DMS 273 treated with DMSO at 0.1 percent for 48 hours (cell line): Measurements from ENCODE around the gene TRPV6.

Source experiments
- DNase-seq: peaks from one replicate; lab custom pipeline; 2025; lab: John Stamatoyannopoulos, UW

The TRPV6 gene

DNA sequence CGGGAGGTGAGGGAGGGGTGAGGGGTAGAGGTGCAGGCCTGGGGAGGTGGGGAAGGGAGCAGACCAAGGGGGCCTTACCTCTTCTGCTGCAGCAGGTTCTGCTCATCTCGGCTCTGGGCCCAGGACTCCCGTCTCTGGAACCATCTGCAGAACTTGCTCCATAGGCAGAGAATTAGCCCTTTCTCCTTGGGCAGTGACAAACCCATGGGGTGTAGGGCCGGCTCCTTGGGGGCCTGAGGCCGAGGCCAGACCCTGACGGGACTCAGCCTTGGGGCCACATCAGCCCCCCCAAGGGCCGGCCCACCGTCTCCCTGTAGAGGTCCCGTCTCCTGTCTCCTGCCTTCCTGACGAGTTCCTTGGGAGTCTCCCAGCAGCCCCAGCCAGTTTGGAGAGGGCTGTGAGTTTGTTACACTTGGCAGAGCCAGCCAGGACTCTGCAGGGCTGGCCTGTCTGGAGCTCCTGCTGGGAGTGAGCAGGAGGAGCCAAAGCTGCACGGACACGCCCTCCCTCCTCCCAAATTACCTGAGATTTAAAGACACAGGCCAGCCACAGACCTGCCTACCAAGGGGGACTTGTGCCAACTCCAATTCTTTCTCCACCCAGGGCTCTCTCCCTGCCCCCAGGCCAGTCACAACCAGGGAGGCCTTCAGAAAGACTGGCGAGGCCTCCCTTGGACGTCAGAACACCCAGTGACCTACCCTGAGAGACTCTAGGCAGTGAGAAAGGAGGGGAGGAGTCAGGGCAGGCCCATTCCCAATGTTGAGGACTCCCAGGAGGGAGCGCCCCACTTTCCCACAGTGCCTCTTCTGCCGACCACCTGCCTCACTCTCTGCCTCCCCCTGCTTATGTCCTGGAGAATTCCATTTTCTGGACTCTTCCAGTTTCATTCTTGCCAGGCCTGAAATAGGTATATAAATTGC, at the start of gene TRPV6:
Gene TRPV6 (minus strand): TSS at position 435 of the 920 bp plus-strand sequence.
- DNase-seq, result no peak

DNA sequence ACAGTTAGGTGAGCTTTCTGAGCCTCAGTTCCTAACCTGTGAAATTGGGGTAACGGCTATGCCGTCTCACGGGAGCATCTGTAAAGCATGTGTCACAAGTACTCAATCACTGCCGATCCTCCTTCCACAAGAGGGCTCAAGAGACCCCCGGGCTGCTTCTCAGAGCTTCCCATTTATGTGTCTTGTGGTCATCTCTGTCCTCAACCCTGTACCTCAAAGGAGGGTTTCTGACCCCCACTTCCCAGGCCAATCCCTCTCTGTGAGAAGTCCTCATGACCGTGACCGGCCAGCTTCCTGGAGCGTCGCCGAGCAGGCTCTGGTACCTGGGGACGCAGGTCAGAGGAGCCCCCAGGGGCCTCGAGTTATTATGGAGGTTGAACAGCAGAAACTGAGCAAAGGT, 48.5 kb upstream of the TRPV6 start:
- no peak for DNase-seq

DNA sequence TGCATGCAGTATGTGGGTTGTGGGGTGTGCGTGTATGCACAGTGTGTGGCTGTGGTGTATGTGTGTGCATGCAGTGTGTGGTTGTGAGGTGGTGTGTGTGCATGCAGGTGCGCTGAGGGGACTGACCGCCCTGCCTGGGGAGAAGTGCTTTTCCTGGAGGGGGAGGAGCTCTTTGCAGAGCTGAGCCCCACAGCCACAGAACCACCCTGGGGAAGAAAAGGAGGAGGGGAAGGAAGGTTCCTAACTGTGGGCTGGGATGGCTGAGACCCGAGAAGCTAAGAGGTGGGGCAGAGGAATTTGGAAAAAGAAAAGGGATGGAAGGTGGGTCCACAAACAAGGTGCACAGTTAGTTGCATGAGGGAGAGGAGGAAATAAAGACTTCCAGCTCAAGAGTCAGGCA, 48.1 kb upstream of the TRPV6 start, which contains the start of gene TRPV5:
Gene TRPV5 (minus strand): TSS at position 123 of the 400 bp plus-strand sequence. CDS start 287 bp downstream, outside the sequence.
- DNase-seq, result no peak

DNA sequence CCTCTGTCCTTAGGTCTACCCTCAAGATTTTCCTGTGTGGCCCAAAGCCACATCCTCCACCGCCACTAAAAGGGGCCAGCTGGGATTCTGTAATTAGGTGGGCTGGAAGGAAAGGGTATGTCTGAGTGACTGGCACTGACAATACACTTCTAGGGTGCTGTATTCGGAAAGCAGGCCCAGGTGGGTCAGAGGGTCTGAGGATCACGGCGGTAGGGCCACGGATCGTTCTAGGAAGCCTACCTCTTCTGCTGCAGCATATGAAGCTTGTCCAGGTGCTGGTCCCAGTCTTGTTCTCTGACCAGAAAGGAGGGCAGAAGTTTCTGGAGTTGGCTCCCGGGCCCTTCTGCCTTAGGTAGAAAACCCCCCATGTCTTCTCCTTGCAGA, 47.5 kb upstream of the TRPV6 start:
- no peak for DNase-seq

DNA sequence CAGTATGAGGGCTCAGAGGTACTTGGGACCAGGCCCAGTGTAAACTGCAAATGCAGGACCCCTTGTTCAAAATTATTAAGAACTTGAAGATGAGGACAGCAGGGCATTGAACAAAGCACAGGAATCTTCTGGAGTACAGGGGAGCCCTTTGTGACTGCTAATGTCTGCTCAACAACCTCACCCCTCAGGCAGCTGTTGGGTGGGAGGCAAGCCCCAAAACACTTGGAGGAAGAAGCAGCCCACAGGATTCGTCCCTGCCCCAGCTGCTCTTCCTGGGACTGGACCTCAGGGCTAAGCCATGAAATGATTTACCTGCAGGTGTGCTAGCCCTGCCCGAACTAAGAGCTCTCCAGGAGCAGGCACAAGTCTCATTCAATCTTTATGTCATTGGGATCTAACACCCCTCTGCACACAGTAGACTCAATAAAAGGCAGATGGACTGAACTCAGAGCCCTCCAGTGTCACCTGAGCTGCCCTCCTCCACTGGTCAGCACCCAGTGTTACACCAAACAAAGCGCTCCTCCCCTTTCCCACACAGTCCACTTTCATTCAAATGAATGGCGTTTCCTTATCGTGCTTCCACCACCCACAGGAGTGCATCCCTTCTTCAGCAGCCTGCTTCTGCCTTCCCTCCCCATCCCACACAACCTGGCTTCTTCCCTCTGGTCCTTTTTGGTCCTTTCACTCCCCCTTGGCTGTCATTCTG, 47.0 kb upstream of the TRPV6 start:
- no peak for DNase-seq

DNA sequence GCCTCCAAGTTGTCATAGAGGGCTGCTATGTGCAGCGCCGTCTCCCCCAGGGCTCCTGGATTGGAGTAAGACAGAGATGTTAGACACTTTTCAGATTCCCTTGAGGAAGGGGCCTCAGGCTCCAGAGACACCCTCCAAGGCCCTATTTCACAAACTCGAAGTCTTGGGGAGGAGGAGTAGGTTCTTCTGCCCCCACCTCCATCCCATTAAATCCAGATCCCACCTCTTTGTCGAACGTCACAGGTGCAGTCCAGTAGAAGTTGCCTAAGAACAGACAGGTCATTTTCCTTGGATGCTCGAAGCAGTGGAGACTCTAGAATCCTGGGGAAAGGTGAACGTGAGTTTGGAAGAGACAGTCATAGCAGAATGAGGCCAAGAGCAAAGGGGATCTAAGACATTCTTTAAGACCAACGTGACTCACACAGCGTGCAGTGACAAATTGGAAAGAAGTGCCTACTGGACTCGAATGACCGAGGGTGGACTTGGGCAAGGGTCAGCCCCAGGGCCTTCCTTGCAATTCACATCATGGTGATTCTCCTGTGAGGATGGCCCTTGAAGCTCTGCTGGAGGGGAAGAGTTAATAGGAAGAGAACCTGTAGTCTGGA, 44.7 kb upstream of the TRPV6 start:
- no peak for DNase-seq

DNA sequence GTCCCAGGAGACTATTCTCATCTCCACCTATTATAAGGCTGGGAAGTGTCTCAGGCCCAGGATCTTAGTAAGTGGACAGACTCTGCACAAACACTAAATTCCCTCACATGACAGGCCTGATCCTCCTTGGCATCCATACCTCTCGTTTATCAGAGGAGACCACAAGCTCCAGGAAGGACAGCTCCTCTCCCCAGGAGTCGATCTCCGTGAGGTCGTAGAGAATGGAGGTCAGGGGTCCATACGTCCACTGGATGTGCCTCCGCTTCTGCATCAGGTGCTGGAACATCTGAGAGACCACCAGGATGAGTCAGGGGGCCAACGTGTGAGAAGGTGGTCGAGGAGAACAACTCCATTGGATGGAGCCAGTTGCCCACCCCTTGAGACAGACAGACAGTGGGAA, 42.4 kb upstream of the TRPV6 start:
- no peak for DNase-seq

DNA sequence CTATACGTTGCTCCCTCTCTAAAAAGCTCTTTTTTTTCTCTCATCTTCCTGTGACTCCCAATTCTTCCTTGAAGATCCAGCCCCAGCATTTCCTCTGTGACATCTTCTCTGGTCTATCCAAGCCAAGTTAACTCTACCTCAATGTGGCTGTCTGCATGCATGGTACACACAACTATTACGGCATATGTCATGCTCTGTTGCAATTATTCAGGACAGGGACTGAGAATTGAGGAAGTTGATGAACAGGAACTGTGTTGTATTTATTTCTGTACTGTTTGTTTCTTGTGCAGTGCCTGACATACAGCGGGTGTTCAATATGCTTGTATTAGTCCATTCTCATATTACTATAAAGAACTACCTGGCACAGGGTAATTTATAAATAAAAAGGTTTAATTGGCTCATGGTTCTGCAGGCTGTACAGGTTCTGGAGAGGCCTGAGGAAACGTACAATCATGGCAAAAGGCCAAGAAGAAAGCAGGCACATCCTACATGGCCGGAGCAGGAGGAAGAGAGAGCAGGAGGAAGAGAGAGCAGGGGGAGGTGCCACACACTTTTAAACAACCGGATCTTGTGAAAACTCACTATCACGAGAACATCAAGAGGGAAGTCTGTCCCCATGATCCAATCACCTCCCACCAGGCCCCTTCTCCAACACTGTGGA, 41.7 kb upstream of the TRPV6 start:
- DNase-seq, result no peak

DNA sequence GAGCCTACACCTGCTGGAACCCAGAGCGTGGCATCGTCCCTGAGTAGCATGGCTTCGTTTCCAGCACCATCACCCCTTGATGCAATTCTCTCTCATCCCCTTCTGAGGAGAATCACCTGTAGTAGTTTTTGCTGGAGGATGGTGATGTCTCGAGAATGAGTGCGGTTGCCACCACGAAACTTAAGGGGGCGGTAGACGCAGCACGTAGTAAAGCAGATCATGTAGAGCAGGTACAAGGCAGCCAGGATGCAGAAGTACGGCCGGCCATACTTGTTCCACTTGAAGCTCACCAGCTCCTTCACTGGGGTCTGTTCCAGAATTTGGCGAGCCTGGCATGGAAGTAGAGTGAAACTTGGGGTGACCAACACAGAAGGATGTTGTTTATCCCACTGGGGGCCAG, 39.9 kb upstream of the TRPV6 start:
- DNase-seq, result no peak

DNA sequence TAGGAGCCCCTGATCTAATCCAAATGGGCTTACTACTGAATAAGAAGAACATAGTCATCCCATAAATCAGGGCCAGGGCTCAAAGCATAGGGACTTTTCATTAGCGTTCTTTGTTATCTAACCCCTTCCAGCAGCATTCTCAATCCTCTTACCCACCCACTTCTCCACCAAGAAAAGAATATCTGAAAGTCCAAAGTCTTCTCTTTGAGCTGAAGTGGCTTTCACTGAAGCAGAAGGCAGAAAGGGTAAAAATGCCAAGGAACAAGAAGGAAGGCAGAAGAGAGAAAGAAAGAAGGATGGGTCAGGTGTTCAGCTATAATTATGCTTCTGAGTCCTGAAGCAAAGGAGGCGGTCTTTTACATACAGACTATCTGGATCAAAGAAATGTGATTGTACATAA, 37.8 kb upstream of the TRPV6 start:
- DNase-seq, result no peak

DNA sequence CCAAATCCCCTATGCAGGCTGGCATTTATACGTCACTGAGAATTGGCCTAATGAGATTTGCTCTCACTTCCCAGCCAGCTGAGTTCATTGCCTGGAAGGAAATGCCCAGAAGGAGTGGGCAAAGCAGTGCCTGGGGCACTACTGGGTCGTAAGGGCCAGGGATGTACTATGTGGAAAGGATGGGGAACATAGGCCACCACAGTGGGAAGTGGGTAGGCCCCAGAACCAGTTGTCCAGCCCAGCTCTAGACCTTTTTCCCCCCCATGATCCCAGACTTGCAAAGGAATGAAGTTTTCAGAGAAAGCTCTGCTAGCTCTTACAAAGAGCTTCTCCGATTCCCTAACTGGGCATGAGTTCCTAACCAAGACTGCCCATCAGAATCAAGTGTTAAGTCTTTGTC, 34.1 kb upstream of the TRPV6 start:
- no peak for DNase-seq

DNA sequence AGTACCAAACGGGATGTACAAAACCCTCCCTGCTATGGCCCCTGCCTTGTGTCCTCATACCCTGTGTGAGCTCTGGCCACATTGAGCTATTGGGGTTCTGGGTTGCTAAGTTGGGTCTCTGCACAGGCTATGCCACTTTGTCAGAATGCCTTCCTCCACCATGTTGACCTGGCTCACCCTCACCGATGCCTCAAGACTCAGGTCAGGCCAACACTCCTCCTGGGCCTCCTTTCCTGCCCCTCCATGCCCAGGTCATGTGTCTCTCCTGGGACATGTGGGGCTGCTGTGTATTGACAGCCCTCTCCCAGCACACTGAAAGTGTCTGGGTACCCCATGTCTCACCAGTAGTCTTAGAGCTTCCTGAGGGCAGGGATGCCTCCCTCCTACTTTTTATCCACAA, 33.4 kb upstream of the TRPV6 start:
- no peak for DNase-seq

DNA sequence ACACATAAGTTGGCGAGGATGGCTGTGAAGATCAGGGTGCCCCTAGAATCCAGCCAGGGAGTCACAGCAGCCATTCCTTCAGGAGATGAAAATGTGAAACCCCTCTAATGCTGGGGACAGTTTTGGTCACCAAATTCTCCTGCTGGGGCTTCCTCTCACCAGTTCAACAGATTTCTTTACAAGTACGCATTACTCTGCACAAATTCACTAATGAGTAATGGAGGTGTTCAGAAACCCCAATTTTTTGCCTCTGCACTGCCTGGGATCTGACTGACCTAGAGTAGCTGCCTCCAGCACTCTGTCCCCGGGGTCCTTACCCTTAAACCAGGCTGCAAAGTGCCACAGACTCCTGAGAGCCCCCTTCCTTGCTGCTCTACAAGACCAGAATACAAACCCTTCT, 31.9 kb upstream of the TRPV6 start:
- DNase-seq, result no peak

DNA sequence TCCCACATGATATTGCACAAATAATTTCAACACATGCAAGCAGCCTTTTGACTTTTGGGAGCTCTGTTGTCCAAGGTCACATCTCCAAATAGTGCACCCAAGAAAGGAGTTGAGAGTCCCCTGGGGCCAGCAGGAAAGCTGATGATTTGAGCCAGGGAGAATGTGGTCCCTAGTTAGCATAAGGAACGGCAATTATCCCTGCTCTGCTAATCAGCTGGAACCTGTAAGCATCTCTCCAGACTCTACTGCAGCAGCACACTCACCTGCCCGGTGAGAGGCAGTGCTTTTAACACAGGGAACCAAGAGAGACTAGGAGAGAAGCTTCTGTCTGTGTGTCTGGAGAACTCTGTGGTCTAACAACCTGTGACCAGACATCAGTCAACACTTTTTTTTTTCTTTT, 31.0 kb upstream of the TRPV6 start:
- no peak for DNase-seq

DNA sequence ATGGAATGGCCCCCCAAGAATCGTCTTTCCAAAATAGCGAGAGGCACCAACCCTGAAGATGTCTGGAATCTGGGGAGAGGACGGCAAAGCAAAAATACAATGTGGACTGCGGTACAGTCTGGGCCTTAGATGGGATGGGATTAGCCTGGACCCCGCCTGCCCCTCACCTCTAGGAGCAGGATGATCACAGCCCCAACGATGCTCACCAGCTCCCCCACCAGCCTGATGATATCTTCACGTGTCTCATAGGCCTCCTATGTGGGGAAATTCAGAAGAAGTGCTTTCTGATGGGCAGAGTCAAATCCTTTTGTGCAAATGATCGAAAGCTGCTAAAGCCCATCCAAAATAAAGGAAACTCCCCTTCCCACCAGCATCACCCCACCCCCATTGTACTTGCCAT, 29.8 kb upstream of the TRPV6 start:
- no peak for DNase-seq

DNA sequence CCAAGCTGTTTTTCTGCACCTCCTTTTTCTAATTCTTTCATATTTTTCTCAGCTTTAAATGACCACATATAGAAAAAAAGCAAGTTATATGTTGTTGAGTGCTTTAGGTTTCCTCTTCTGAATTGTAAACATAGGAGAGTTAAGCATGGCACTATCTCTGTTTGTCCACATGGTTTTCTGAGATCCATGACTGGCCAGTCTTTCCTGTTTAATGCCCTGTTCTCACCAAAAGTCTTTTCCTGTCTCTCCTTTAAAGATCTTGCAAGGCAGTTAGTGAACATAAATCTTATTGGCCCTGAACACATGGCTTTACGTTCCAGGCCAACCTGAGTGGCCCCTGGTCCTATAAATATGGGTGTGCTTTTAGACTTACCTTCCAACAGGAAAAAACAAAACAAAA, 28.6 kb upstream of the TRPV6 start:
- DNase-seq, result no peak

DNA sequence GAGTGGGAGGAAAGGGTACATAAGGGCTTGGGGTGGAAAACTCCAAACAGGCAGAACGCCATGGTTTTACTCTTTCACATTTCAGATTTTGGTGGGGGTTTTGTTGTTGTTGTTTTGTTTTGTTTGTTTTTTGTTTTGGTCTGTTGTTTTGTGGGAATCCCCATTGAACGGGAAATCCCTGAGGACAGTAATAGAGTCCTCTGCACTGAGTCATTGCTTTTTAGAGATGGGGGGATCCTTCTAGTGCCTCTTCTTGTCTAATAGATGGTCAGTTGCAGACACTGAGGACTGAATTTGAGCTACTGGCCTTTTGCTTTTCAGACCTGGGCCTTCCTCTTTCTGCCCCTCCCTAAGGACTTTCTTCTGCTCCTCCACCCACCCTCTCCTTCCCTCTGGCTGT, 28.0 kb upstream of the TRPV6 start:
- DNase-seq, result no peak

DNA sequence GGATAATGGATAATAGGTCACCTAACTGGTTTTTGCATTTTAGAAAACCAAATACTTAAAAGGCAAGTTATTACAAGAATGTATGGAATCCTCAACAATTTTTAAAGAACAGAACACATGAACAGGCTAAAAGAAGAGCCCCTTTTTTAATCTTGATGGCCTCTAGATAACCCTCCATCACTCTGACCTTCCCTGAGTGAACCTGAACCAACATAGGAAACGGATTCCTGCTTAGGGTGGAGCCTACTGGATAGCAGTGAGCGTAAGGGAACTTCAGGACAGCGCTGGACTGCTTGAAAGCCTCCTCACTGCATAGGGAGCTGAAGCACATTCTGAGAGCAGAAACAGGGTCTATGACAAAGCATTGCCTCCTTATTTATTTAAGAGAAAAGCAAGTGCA, 27.5 kb upstream of the TRPV6 start:
- no peak for DNase-seq

DNA sequence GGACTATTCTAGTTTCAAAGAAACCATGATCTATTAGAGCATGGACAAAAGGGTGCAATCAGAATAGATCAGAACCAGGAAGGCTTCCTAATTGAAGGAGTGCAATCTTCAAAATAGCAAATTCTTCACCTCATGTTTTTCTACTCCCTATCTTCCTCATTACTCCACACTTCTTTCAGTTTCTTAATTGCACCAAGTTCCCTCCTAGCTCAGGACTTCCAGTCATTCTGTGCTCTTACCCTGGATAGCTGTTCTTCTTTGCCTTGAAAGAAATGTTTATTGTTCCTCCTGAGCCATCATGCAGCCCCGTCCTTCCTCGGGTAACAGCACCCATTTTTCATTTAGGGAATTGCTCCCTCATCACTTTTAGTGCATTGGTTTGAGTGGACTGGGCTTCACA, 24.9 kb upstream of the TRPV6 start:
- no peak for DNase-seq

DNA sequence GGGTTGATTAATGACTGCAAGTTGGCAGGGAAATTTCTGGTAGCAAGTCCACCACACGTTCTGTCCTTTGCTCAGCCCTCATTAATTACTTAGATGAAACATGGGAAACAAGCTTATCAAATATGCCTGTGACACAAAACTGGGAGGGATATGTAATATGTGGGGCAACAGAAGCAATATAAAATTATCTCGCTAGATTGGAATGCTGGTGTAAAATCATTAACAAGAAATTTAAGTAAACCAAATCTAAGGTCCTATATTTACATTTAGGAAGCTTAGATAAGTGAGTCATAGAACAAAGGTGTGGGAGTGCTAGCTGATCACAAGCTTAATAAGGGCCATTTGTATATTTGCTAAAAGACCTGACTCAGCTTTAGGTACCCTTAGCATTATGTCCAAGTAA, 24.5 kb upstream of the TRPV6 start:
- no peak for DNase-seq

DNA sequence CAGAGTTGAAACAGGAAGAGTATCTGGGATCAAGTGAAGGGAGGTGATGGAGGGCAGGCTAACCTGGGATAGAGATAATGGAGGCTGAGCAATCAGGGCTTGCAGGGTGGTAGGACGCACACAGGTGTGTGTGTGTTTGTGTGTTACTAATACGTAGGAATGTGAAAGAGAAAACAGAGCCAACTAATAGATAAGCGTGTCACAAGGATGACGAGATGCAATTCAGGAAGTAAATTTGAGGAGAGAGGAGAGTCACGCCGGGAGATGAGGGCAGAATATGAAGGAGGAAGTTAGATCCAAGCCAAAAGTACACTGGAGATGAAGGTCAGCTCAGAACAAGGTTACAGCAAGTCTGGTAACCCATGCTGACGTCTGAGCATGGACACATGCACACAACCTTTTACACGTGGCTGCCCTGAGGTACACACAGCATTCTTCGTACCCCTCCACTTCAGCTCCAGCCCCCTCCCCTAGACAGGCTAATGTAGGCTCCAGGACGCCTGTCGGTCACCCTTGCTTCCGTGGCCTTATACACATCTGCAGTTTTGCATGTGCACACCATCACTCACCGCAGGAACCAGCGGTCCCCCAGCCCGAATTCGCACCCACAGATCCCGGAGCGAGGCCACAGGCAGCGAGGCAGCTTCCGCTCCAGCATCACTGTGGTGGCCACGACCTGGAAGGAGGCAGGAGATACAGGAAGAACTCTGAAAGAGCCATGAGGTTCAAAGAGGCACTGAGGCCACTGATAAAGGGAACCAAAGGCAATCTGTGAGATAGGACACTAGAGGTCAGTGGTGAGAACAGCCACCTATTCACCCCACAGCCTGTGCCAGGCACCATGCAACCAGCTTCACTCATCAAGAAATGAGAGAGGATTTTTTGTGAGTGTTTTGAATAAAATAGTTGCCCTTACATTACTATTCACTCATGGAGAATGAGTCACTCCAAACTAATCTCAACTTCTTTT, 23.7 kb upstream of the TRPV6 start:
- DNase-seq, result no peak
